HG03196 (cell line): Measurements from ENCODE around the gene ACVR1.

Experiments used
- ATAC-seq: cut with Tn5 transposase; IDR thresholded peaks from one replicate; pipeline ENCODE4 v1.9.1; 2021; ENCODE audit not compliant: unreplicated experiment

ACVR1 gene

GRCh38 chr2:157793053-157793612 is 83.0 kb downstream of the ACVR1 start:
- no peak for ATAC-seq

- ATAC-seq: no peak
These were observed 83.6 kb downstream of the ACVR1 start for GRCh38 chr2:157792335-157793052.

DNA sequence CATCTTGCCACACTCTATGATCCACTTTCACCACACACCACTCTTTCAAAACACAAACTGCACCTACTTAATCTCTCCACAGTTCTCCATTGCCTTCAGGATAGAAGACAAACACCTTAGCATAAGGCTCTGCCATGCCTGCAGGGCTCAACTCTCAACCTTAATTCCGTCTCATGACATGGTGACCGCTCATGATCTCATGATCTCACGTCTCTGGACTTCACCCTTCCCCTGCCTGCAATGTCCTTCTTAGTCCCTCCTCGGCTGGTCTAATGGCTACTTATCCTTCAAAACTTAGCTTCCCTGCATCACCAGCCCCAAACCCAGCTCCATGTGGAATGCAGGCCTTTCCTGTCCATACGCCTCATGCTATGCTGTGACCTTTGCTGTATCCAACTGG is 85.3 kb downstream of the ACVR1 start:
- ATAC-seq: no peak

DNA sequence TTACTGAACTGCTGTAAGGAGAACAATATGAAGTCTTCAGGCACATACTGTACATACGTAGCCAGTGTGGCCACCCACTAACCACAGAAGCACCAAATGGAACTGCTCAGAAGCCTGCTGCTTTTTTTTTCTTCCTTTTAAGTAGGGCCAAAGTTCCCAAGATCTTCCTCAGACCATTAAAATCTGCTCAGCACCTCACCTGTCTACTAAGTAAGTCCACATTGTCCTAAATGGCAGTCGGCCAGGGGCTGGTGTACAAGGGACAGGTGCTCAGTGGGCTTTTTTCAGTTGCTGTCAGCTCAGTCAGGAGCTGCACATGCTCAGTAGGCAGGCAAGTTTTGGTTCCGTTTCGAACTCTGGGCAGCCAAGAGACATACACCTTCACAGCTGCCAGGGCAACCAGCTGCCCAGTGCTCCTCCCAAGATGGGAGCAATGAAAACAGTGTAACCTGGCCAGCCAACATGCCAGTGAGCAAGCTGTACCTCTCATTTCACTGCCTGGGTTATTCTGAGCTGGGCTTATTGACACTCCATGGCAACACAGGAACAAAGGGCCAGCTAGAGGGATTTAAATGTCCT is 86.1 kb downstream of the ACVR1 start:
- ATAC-seq: no peak

GRCh38 chr2:157789256-157789655 is 86.9 kb downstream of the ACVR1 start:
- ATAC-seq: no peak

GRCh38 chr2:157788201-157788600 is 87.9 kb downstream of the ACVR1 start:
- no peak for ATAC-seq

GRCh38 chr2:157787364-157787938 is 88.7 kb downstream of the ACVR1 start:
- no peak for ATAC-seq

GRCh38 chr2:157786663-157787363 is 89.3 kb downstream of the ACVR1 start:
- no peak for ATAC-seq

DNA sequence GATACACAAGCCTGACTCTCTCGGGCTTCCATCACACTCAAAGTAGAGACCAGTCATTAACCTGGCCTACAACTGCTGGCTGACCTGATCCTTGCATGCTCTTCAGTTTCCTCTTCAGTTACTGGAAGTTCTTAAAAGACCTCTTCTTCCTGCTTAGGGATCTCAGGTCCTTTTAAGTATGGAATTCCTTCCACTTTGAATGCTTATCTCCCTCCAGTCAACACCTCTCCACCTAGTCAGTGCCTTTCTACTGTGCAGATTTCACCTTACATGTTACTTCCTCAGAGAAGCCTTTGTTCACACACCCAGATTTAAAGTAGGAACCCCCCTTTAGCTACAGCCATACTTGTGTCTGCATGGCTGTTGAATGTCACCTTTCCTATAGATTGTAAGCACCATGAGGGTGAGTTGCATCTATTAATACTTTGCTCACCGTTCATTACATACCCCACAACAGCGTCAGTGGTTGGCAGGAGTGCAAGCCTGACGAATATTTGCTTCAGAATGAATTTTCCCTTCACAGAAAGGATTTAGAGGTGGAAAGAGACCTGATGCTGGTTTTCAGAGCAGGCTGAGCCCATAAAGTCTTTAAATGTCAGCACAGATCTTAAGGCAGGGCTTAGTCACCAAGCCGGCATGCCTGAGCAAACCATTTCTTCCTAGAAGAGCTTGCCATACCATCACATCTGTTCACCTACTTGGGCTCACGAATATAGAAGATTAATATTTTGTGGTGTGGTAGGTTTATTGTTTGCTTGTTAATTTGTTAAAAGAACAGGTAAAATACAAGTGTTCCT is 90.1 kb downstream of the ACVR1 start:
- no peak for ATAC-seq

GRCh38 chr2:157785200-157785599 is 90.9 kb downstream of the ACVR1 start:
- no peak for ATAC-seq

- no peak for ATAC-seq
These were observed 91.3 kb downstream of the ACVR1 start for GRCh38 chr2:157784823-157785175.

DNA sequence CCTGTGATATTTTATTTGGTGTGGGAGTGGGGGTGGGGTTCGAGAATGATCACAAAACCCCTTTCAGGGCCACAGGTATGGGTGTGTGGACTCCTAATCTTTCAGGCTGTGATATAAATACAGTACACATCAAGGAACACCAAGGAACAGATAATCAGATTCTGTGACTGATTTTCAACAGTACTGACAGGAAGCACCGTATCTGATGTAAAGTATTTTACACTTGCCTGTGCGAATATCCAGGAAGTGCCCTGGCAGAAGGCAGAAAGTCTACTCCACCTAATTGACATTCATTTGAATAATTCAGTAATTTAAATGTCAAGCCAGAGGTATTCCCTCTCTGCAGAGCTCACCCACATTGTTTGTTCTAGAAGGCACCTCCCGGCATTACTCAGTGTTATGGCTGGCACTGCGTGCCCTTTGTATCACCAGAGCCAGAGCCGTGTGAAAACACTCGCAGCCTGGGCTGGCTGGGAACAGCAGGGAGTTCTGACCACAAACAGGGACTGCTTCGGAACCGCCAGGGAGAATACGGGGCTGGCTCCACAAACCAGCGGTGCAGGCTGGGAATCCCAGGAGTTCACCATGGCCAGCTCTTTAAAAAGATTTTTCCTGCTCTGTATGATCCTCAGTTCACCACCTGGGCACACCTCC is 91.8 kb downstream of the ACVR1 start:
- ATAC-seq: no peak

DNA sequence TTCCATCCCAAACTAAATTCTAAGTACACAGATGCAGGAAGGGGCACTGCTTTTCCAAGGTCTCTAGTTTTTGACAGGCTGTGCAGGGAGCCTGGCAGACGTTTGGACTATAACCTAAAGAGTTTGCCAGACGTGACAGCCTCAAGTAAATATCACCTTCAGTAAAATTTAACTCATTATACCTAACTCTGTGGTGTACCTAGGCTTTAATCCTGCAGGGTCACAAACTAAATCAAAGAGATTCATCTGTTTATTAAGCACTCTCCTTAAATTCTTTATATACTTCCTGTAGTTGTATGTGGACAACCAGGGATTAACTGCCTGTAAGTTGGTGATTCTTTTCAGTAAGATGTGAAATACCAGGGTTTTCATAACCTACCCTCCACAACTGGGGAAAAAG is 92.9 kb downstream of the ACVR1 start:
- no peak for ATAC-seq

GRCh38 chr2:157782057-157782845 is 93.9 kb downstream of the ACVR1 start:
- ATAC-seq: no peak

- ATAC-seq: no peak
These were observed 95.9 kb downstream of the ACVR1 start for GRCh38 chr2:157780211-157780610.

GRCh38 chr2:157779794-157780193 is 96.3 kb downstream of the ACVR1 start:
- ATAC-seq: no peak

DNA sequence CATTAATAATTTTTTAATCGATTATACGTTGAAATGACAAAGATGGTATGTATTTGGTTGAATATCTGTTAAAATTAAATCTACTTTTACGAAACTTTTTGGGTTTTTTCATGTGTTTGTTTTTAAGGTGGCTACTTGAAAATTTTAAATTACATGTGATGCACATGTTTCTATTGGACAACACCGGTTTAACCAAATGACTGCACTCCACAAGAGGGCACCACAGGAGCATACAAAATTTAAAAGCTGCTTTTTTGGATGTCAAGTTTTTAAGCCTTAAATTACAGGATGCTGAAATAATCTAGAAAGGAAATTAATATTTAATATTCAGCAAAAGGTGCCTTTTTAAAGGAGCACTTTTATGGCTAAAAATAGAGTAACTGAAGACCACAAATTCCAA is 98.7 kb downstream of the ACVR1 start:
- no peak for ATAC-seq

- ATAC-seq: no peak
These were observed 104.9 kb downstream of the ACVR1 start for GRCh38 chr2:157771234-157771633.

- no peak for ATAC-seq
These were observed 106.3 kb downstream of the ACVR1 start for GRCh38 chr2:157769856-157770255.

- no peak for ATAC-seq
These were observed 111.7 kb downstream of the ACVR1 start for GRCh38 chr2:157764386-157764785.
